ENCODE results near the gene OSBPL10. TPM values are rescaled to one million over a fixed set of nuclear protein-coding genes. Genes with fewer than 3 reads are reported as not detected.

Gene OSBPL10
- total RNA-seq, 1 experiment from 2014 or later, result 48.0 TPM

- H3K79me2 ChIP-seq (ENCODE audit: low read length), result peaks cover 25% of the 10 kb centered on the region
- no peak overlapping the region for H3K9ac ChIP-seq (ENCODE audit: low read length)
- H3K27ac ChIP-seq (ENCODE audit: low read length), result no peak overlapping the region
- BruUV-seq (replicated peaks), result no TSS peak
- no peak overlapping the region for H2AFZ ChIP-seq (ENCODE audit: low read length)
- H3K4me2 ChIP-seq (ENCODE audit: low read length), result no peak overlapping the region
- POLR2A ChIA-PET (ENCODE audit: unreplicated experiment), result no interaction called here
- H3K36me3 ChIP-seq (ENCODE audit: low read depth, low read length), result no peaks in the 10 kb centered on the region
- CTCF ChIA-PET, result no interaction called here
- no peaks in the 10 kb centered on the region for H3K4me1 ChIP-seq (ENCODE audit: insufficient read depth, low read length)
- TF ChIP-seq EZH2phosphoT487 (IDR thresholded peaks at IDR 0.05; ENCODE audit: borderline replicate concordance, low read length) (no peak), EZH2 (IDR thresholded peaks at IDR 0.05; ENCODE audit: low read length, unreplicated experiment) (no peak), CTCF (conservative IDR thresholded peaks at IDR 0.05; ENCODE audit: low read depth, low read length) (no peak)
- no peaks in the 10 kb centered on the region for H3K9me3 ChIP-seq (ENCODE audit: low read length)
- H3K27me3 ChIP-seq (ENCODE audit: low read length), result no peaks in the 10 kb centered on the region
- ATAC-seq (no peak), DNase-seq (no peak)
- no peaks in the 10 kb centered on the region for H4K20me1 ChIP-seq (ENCODE audit: low read length)
- intact Hi-C loops (cut with micrococcal nuclease), result no loop called here
- no peak overlapping the region for H3K4me3 ChIP-seq (ENCODE audit: low read length)
- H3K9me2 ChIP-seq (replicated peaks; ENCODE audit: low read length), result no peaks in the 10 kb centered on the region
- H3F3A ChIP-seq (ENCODE audit: low read length, unreplicated experiment), result no peaks in the 10 kb centered on the region
These were observed 88.0 kb downstream of the OSBPL10 start for GRCh38 chr3:31892916-31893573.

- intact Hi-C loops (cut with micrococcal nuclease), result no loop called here
- H3K36me3 ChIP-seq (ENCODE audit: low read depth, low read length), result no peaks in the 10 kb centered on the region
- ATAC-seq (no peak), DNase-seq (no peak)
- no peaks in the 10 kb centered on the region for H3K4me1 ChIP-seq (ENCODE audit: insufficient read depth, low read length)
- H3K4me3 ChIP-seq (ENCODE audit: low read length), result no peak overlapping the region
- CTCF ChIA-PET, result no interaction called here
- H3K79me2 ChIP-seq (ENCODE audit: low read length), result peaks cover 30% of the 10 kb centered on the region
- H3K9me3 ChIP-seq (ENCODE audit: low read length), result no peaks in the 10 kb centered on the region
- H2AFZ ChIP-seq (ENCODE audit: low read length), result no peak overlapping the region
- no peaks in the 10 kb centered on the region for H3K27me3 ChIP-seq (ENCODE audit: low read length)
- H3K27ac ChIP-seq (ENCODE audit: low read length), result no peak overlapping the region
- no peaks in the 10 kb centered on the region for H3F3A ChIP-seq (ENCODE audit: low read length, unreplicated experiment)
- no peak overlapping the region for H3K9ac ChIP-seq (ENCODE audit: low read length)
- TF ChIP-seq CTCF (conservative IDR thresholded peaks at IDR 0.05; ENCODE audit: low read depth, low read length) (no peak), EZH2phosphoT487 (IDR thresholded peaks at IDR 0.05; ENCODE audit: borderline replicate concordance, low read length) (no peak), EZH2 (IDR thresholded peaks at IDR 0.05; ENCODE audit: low read length, unreplicated experiment) (no peak)
- no TSS peak for BruUV-seq (replicated peaks)
- POLR2A ChIA-PET (ENCODE audit: unreplicated experiment), result no interaction called here
- H4K20me1 ChIP-seq (ENCODE audit: low read length), result no peaks in the 10 kb centered on the region
- no peaks in the 10 kb centered on the region for H3K9me2 ChIP-seq (replicated peaks; ENCODE audit: low read length)
- no peak overlapping the region for H3K4me2 ChIP-seq (ENCODE audit: low read length)
These were observed 88.6 kb downstream of the OSBPL10 start for GRCh38 chr3:31892500-31892899.

DNA sequence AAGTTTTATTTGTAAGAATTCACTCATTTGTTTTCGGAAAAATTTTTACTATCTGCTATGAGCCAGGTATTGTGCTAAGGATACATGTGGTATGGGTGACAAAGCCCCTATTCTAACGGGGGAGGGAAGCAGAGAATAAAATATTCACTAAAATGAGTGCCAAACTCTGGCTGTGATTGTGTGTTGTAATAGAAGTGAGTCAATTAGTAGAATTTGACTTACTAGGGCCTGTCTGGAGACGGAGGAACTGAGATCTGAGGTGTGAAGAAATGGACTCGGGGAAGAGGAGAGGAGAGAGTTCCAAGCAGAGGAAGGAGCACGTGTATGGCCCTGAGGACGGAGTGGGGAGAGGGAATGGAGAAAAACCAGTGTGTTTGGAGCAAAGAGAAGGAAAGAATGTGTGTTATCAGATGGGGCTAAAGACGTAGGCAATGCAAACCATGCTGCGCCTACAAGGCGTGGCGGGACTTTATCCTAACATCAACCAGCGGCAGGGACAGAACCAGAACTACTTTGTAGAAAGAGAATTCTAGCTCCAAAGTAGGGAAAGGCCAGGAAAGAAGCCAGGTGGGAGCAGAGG is 89.1 kb downstream of the OSBPL10 start:
- intact Hi-C loops (cut with micrococcal nuclease), result no loop called here
- POLR2A ChIA-PET (ENCODE audit: unreplicated experiment), result no interaction called here

More for the DNA sequence above, 89.1 kb downstream of the OSBPL10 start:
- H3K9me2 ChIP-seq (replicated peaks; ENCODE audit: low read length), result no peaks in the 10 kb centered on the region
- H3K9me3 ChIP-seq (ENCODE audit: low read length), result no peaks in the 10 kb centered on the region
- H3K27me3 ChIP-seq (ENCODE audit: low read length), result no peaks in the 10 kb centered on the region
- DNase-seq (no peak), ATAC-seq (no peak)
- no peak overlapping the region for H2AFZ ChIP-seq (ENCODE audit: low read length)
- H3F3A ChIP-seq (ENCODE audit: low read length, unreplicated experiment), result no peaks in the 10 kb centered on the region
- peaks cover 33% of the 10 kb centered on the region for H3K79me2 ChIP-seq (ENCODE audit: low read length)
- no peaks in the 10 kb centered on the region for H3K4me1 ChIP-seq (ENCODE audit: insufficient read depth, low read length)
- BruUV-seq (replicated peaks), result no TSS peak
- CTCF ChIA-PET, result interaction anchor here (0.6 kb wide), 1 partner anchor 47 kb away, joined by 4 read pairs; no protein-coding TSS in a partner anchor
- TF ChIP-seq EZH2 (IDR thresholded peaks at IDR 0.05; ENCODE audit: low read length, unreplicated experiment), result no peak
- no peak for TF ChIP-seq EZH2phosphoT487 (IDR thresholded peaks at IDR 0.05; ENCODE audit: borderline replicate concordance, low read length)
- TF ChIP-seq CTCF (conservative IDR thresholded peaks at IDR 0.05; ENCODE audit: low read depth, low read length), result no peak
- H3K36me3 ChIP-seq (ENCODE audit: low read depth, low read length), result no peaks in the 10 kb centered on the region
- no peak overlapping the region for H3K27ac ChIP-seq (ENCODE audit: low read length)
- H3K4me2 ChIP-seq (ENCODE audit: low read length), result no peak overlapping the region
- no peaks in the 10 kb centered on the region for H4K20me1 ChIP-seq (ENCODE audit: low read length)
- H3K4me3 ChIP-seq (ENCODE audit: low read length), result no peak overlapping the region
- no peak overlapping the region for H3K9ac ChIP-seq (ENCODE audit: low read length)

Measured in PC-3 (cell line).